Left ventricle myocardium inferior (tissue), 1 donor: ENCODE results near the gene ELL2. TPM values are rescaled to one million over a fixed set of nuclear protein-coding genes. Genes with fewer than 3 reads are reported as not detected.

Experiments used
- DNase-seq: peaks from one replicate; pipeline ENCODE4 v3.0.0-alpha.2; 2020
- H3K27ac ChIP-seq: fragments of 200-600 bp; replicated peaks from 2 replicates; pipeline ENCODE4 v1.8.0; 2021
- H3K27me3 ChIP-seq: fragments of 200-600 bp; 2 replicates; pipeline ENCODE4 v1.8.0; 2021; ENCODE audit warnings: low read depth
- H3K36me3 ChIP-seq: fragments of 200-600 bp; 2 replicates; pipeline ENCODE4 v1.8.0; 2021
- H3K4me1 ChIP-seq: fragments of 200-600 bp; 2 replicates; pipeline ENCODE4 v1.8.0; 2021
- H3K4me3 ChIP-seq: fragments of 200-600 bp; 2 replicates; pipeline ENCODE4 v1.8.0; 2021; ENCODE audit warnings: mild to moderate bottlenecking, moderate library complexity
- H3K9me3 ChIP-seq: fragments of 200-600 bp; replicated peaks from 2 replicates; pipeline ENCODE4 v1.8.0; 2021
- intact Hi-C: fragments of 100-400 bp; cut with micrococcal nuclease; formaldehyde crosslinking; loops from one replicate; pipeline ENCODE4 v1.11.0; 2022
- total RNA-seq: library from RNA; stranded (reverse); fragmentation: NEBNext Ultra II Directional; extraction: Animal tissue kit (Norgen Biotek cat#: 25700); gene quantifications from one replicate; pipeline ENCODE4 v1.2.1, GENCODE V29; 2021
- TF ChIP-seq, protein P1 (sequence below): fragments of 200-600 bp; IDR thresholded peaks from 2 replicates; pipeline ENCODE4 v1.8.0; 2021; ENCODE audit warnings: antibody characterized with exemption, mild to moderate bottlenecking, borderline replicate concordance
- donor health status: DM: no; HTN: yes; CAD: no; lungs with severe emphysema.

ELL2 gene
- total RNA-seq, 1 donor from 2014 or later = 21.0 TPM

DNA sequence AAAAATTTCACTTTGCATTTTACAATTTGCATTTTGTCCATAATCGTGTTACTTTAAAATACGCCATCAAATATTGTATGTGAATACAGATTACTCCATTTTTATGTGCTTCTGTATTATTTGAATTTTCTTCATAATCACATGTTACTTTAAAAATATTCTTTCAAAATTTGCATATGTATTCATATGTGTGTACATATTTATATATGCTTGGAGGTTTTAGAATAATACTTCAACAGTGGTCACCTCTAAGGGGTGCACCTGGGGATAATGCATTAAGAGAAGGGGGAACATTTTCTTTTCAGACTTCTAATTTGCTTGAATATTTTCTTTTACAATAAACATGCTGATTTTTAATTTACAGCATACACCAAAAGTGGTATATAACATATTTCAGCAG is 21.9 kb upstream of the ELL2 start:
- Histone ChIP-seq H3K4me3 (no peak overlapping the region), H3K27ac (no peak overlapping the region), H3K27me3 (no peaks in the 10 kb centered on the region), H3K36me3 (no peaks in the 10 kb centered on the region), H3K4me1 (peaks cover 45% of the 10 kb centered on the region), H3K9me3 (no peaks in the 10 kb centered on the region)
- intact Hi-C loops = no loop called here
- TF ChIP-seq, protein P1, sequence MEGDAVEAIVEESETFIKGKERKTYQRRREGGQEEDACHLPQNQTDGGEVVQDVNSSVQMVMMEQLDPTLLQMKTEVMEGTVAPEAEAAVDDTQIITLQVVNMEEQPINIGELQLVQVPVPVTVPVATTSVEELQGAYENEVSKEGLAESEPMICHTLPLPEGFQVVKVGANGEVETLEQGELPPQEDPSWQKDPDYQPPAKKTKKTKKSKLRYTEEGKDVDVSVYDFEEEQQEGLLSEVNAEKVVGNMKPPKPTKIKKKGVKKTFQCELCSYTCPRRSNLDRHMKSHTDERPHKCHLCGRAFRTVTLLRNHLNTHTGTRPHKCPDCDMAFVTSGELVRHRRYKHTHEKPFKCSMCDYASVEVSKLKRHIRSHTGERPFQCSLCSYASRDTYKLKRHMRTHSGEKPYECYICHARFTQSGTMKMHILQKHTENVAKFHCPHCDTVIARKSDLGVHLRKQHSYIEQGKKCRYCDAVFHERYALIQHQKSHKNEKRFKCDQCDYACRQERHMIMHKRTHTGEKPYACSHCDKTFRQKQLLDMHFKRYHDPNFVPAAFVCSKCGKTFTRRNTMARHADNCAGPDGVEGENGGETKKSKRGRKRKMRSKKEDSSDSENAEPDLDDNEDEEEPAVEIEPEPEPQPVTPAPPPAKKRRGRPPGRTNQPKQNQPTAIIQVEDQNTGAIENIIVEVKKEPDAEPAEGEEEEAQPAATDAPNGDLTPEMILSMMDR = no peak
- DNase-seq = no peak

DNA sequence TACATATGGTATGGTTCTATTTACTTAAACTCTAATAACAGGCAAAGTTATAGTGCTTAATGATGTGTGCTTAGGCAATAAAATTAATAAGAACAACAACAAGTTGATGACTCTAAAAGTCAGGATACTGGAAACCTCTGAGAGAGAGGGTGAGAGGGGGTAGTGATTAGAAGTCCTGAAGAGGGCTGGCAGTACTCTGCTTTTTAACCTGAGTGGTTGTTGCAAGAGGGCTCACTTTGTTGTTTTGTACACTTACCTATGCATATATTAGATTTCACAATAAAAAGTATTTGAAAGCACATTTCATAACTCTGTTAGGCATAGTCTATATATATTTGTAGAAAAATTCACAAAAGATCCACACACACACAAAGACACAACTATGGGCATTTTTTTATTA is 21.4 kb upstream of the ELL2 start:
- no peak for DNase-seq
- no peak overlapping the region for H3K27ac ChIP-seq
- H3K27me3 ChIP-seq = no peaks in the 10 kb centered on the region
- no peaks in the 10 kb centered on the region for H3K9me3 ChIP-seq
- no peak overlapping the region for H3K4me3 ChIP-seq
- intact Hi-C loops = no loop called here
- H3K4me1 ChIP-seq = peaks cover 42% of the 10 kb centered on the region
- TF ChIP-seq, protein P1 = no peak
- H3K36me3 ChIP-seq = no peaks in the 10 kb centered on the region

DNA sequence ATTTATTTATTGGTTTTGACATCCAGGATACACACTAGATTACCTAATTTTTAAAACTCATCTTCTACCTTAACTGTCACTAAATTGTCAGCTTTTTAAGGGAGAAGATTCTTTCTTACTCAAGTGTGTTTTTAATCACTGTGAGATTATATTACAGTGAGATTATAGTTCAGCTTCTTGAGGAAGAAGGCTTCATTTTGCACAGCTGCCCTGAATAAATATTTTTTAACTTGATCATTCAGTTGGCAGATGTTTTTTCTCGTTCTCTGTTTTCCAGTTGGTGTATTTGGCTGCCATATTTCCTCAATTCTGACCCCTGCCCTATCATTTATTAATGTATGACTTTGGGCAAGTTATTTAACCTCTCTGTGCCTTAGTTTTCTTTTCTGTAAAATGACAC is 15.0 kb upstream of the ELL2 start:
- H3K36me3 ChIP-seq = no peaks in the 10 kb centered on the region
- H3K9me3 ChIP-seq = no peaks in the 10 kb centered on the region
- no peak overlapping the region for H3K4me3 ChIP-seq
- no peaks in the 10 kb centered on the region for H3K4me1 ChIP-seq
- no peaks in the 10 kb centered on the region for H3K27me3 ChIP-seq
- intact Hi-C loops = no loop called here
- H3K27ac ChIP-seq = no peak overlapping the region
- no peak for DNase-seq
- TF ChIP-seq, protein P1 = no peak

DNA sequence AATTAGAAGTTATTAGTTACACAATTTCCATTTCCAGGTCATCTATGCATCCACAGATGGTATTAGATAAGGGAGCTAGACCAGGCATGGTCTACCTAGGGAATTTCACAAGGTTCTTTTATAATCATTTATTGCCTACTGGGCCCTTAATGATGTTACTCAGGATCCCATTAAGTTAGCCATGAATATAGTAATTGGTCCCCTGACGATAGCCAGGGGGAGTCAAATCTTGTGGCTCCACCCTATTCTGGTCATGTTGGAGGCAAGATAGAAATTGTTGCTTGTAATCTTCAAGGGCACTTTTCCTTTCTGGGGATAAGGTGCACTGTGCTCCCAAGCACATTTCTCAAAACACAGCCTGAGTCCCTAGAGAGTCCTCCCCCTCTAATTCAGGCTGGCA is 14.1 kb upstream of the ELL2 start:
- no peak overlapping the region for H3K27ac ChIP-seq
- no peak overlapping the region for H3K4me3 ChIP-seq
- DNase-seq = no peak
- TF ChIP-seq, protein P1 = no peak
- peaks cover 3% of the 10 kb centered on the region for H3K9me3 ChIP-seq
- intact Hi-C loops = no loop called here
- no peaks in the 10 kb centered on the region for H3K4me1 ChIP-seq
- no peaks in the 10 kb centered on the region for H3K27me3 ChIP-seq
- H3K36me3 ChIP-seq = no peaks in the 10 kb centered on the region

DNA sequence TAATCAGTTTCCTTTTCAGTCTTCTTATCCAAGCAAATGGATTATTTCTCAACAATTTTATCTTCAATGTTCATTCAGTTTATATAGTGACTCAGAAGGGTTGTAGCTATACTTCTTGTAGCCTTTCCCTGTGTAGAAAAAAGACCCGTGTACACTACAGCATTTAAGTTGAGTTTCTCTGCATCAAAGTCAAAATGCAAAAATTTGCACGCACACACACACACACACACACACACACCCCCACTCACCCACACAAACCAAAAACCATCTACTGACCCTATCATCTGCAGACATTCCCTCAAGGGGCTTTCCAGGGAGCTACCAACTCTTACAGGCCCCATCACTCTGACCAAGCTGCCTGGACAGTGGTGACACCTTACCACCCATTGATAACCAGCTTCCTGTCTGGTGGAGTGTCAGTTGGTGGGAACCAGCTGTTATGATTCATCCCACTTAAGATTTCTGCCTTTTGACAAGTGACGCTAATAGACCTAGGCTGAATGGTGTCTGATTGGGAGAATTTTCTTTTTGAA is 12.2 kb upstream of the ELL2 start:
- no peak overlapping the region for H3K4me3 ChIP-seq
- no peaks in the 10 kb centered on the region for H3K36me3 ChIP-seq
- TF ChIP-seq, protein P1 = no peak
- no peak for DNase-seq
- no peak overlapping the region for H3K27ac ChIP-seq
- H3K4me1 ChIP-seq = no peaks in the 10 kb centered on the region
- peaks cover 11% of the 10 kb centered on the region for H3K9me3 ChIP-seq
- intact Hi-C loops = no loop called here
- no peaks in the 10 kb centered on the region for H3K27me3 ChIP-seq
